Fibroblast of lung (primary cell): Measurements from ENCODE around the gene NUDT22. TPM values are rescaled to one million over a fixed set of nuclear protein-coding genes. Genes with fewer than 3 reads are reported as not detected.

Experiments used
- DNase-seq, 2 donors: peaks; one replicate each; pipeline versions ENCODE4 v3.0.0 to v3.0.0-alpha.2; 2010; ENCODE audit warnings: low read depth in 2 of 2
- H2AFZ ChIP-seq: 2 replicates; pipeline ENCODE4 v1.5.1; 2012; ENCODE audit warnings: low read length, control low read depth, inconsistent platforms
- H3K27ac ChIP-seq: 2 replicates; pipeline ENCODE4 v1.5.1; 2011; ENCODE audit warnings: low read length, control low read depth; ENCODE audit not compliant: insufficient read depth
- H3K27me3 ChIP-seq: 2 replicates; pipeline ENCODE4 v1.5.1; 2011; ENCODE audit warnings: mild to moderate bottlenecking, low read length; ENCODE audit not compliant: control insufficient read depth, insufficient read depth
- H3K36me3 ChIP-seq: 2 replicates; pipeline ENCODE4 v1.5.1; 2011; ENCODE audit warnings: low read length; ENCODE audit not compliant: control insufficient read depth, insufficient read depth
- H3K4me1 ChIP-seq: 2 replicates; pipeline ENCODE4 v1.5.1; 2011; ENCODE audit warnings: low read length; ENCODE audit not compliant: control insufficient read depth, insufficient read depth; ENCODE audit errors: extremely low read depth
- H3K4me2 ChIP-seq: 2 replicates; pipeline ENCODE4 v1.5.1; 2011; ENCODE audit warnings: low read length, control low read depth; ENCODE audit not compliant: insufficient read depth; ENCODE audit errors: extremely low read depth
- H3K4me3 ChIP-seq, 4 experiments: fragments of 200-600 bp in 1 of 4; sonication (generic) in 1 of 4; replicated peaks in 1 of 4; 2 replicates each; pipeline ENCODE4 v1.5.1; 2011 to 2016; ENCODE audit warnings: low read length in 4 of 4, low read depth in 3 of 4, mild to moderate bottlenecking in 3 of 4, control low read depth in 2 of 4, inconsistent platforms in 1 of 4, mixed read lengths in 1 of 4; ENCODE audit not compliant: insufficient read depth in 1 of 4; ENCODE audit errors: control extremely low read depth in 1 of 4
- H3K79me2 ChIP-seq: 2 replicates; pipeline ENCODE4 v1.5.1; 2012; ENCODE audit warnings: mild to moderate bottlenecking, low read length, inconsistent platforms; ENCODE audit not compliant: control insufficient read depth, insufficient read depth
- H3K9ac ChIP-seq: 2 replicates; pipeline ENCODE4 v1.5.1; 2011; ENCODE audit warnings: mild to moderate bottlenecking, low read length, control low read depth; ENCODE audit not compliant: insufficient read depth
- H3K9me3 ChIP-seq: 2 replicates; pipeline ENCODE4 v1.5.1; 2012; ENCODE audit warnings: low read depth, low read length; ENCODE audit not compliant: control insufficient read depth, insufficient read depth
- H4K20me1 ChIP-seq: 2 replicates; pipeline ENCODE4 v1.5.1; 2011; ENCODE audit warnings: low read length; ENCODE audit not compliant: control insufficient read depth, insufficient read depth; ENCODE audit errors: extremely low read depth
- CTCF ChIP-seq, 2 donors: IDR thresholded peaks in 1 of 2; conservative IDR thresholded peaks in 1 of 2; 1 replicate in 1 of 2; 2 replicates in 1 of 2; pipeline ENCODE4 v1.5.1; 2011 to 2012; ENCODE audit warnings: low read length in 2 of 2, control low read depth in 1 of 2, inconsistent platforms in 1 of 2, low read depth in 1 of 2, mild to moderate bottlenecking in 1 of 2
- EZH2 ChIP-seq: IDR thresholded peaks from 2 replicates; pipeline ENCODE4 v1.5.1; 2012; ENCODE audit warnings: low read length, control low read depth, mild to moderate bottlenecking; ENCODE audit errors: missing control alignments
- polyA plus RNA-seq, 2 donors: library from polyadenylated mRNA; depleted of rRNA in 1 of 2; stranded (reverse) in 1 of 2; unstranded in 1 of 2; fragments of >200 nt; gene quantifications; 2 replicates each; pipeline ENCODE4 v1.2.1, GENCODE V29; 2011 to 2012; ENCODE audit warnings: missing spikeins in 1 of 2
- total RNA-seq: library from RNA; depleted of rRNA; stranded (reverse); fragments of >200 nt; gene quantifications from 2 replicates; pipeline ENCODE4 v1.2.1, GENCODE V29; 2014

NUDT22 gene
- total and polyA plus RNA-seq, 2 donors (not counting 1 experiment from before 2014, with no cell fraction given), result 18.5 to 71.5 TPM

DNA sequence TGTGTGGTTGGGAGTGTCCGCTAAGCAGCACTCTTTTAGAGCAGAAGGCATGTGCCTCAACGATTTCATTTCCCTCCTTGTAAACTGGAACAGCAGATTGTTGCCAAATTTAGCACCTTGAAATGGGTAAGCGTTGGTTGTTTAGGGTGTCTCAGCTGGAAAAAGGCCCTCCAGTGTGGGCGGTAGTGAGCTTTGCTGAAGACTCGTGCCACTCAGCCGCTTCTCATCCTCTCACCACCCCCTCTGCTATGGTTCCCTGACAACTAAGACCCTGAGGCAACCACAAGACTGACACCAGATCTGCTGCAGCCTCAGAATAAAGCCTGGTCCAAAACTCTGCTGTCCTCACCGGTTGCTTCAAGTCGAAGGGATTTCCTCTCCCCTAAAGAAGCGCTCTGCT lies 29.4 kb upstream of the NUDT22 start:
- Histone ChIP-seq H3K27ac (no peak overlapping the region), H3K4me2 (no peak overlapping the region), H3K9me3 (no peaks in the 10 kb centered on the region), H4K20me1 (no peaks in the 10 kb centered on the region), H3K4me3 (no peak overlapping the region), H3K4me1 (no peaks in the 10 kb centered on the region), H3K36me3 (peaks cover 18% of the 10 kb centered on the region), H3K9ac (no peak overlapping the region), H3K27me3 (no peaks in the 10 kb centered on the region), H3K79me2 (peaks cover 20% of the 10 kb centered on the region), H2AFZ (no peak overlapping the region)
- no peak for DNase-seq
- TF ChIP-seq EZH2 (no peak), CTCF (conservative IDR thresholded peaks at IDR 0.05 in 1 of 2, IDR thresholded peaks at IDR 0.05 in 1 of 2; ENCODE audit: low read depth in 1 of 2, low read length in 2 of 2) (no peak)

- H3K27me3 ChIP-seq, result no peaks in the 10 kb centered on the region
- no peaks in the 10 kb centered on the region for H3K4me1 ChIP-seq
- no peak overlapping the region for H2AFZ ChIP-seq
- H3K4me2 ChIP-seq, result no peak overlapping the region
- peaks cover 5% of the 10 kb centered on the region for H3K79me2 ChIP-seq
- peaks cover 19% of the 10 kb centered on the region for H3K36me3 ChIP-seq
- DNase-seq, result no peak
- H3K9ac ChIP-seq, result no peak overlapping the region
- no peaks in the 10 kb centered on the region for H4K20me1 ChIP-seq
- H3K9me3 ChIP-seq, result no peaks in the 10 kb centered on the region
- H3K27ac ChIP-seq, result no peak overlapping the region
- TF ChIP-seq CTCF (conservative IDR thresholded peaks at IDR 0.05 in 1 of 2, IDR thresholded peaks at IDR 0.05 in 1 of 2; ENCODE audit: low read depth in 1 of 2, low read length in 2 of 2) (no peak), EZH2 (no peak)
- H3K4me3 ChIP-seq, result no peak overlapping the region
Measured at GRCh38 chr11:64198511-64198910, 27.6 kb upstream of the NUDT22 start.

DNA sequence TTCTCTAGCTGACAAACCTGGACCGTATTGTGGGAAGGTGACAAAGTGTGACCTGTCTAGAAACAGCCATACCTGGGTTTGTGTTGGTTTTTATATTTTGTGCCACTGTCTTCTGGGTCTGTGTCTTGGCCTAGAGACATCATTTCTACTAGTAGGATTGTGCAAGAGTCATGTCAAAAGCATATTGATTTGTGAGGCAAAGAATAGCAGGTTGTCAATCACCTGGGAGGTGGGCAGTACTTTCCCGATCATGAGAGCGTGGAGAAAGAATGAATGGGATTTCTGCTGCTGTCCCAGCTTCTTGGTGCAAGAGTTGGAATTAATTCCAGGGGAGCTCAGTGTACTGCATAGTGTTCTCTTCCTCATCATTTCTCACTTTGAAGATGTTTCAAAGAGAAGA lies 24.5 kb upstream of the NUDT22 start:
- no peaks in the 10 kb centered on the region for H4K20me1 ChIP-seq
- TF ChIP-seq EZH2 (no peak), CTCF (conservative IDR thresholded peaks at IDR 0.05 in 1 of 2, IDR thresholded peaks at IDR 0.05 in 1 of 2; ENCODE audit: low read depth in 1 of 2, low read length in 2 of 2) (no peak)
- H3K27ac ChIP-seq, result no peak overlapping the region
- peaks cover 32% of the 10 kb centered on the region for H3K36me3 ChIP-seq
- H3K4me3 ChIP-seq, result no peak overlapping the region
- no peaks in the 10 kb centered on the region for H3K27me3 ChIP-seq
- no peak overlapping the region for H3K9ac ChIP-seq
- H2AFZ ChIP-seq, result no peak overlapping the region
- H3K4me2 ChIP-seq, result no peak overlapping the region
- no peaks in the 10 kb centered on the region for H3K9me3 ChIP-seq
- peaks cover 3% of the 10 kb centered on the region for H3K4me1 ChIP-seq
- no peaks in the 10 kb centered on the region for H3K79me2 ChIP-seq
- DNase-seq, result no peak
